EH (cell line): ENCODE results near the gene SH2D3C.
"Not testable (repeated sequence)": the region's sequence is repeated elsewhere in the genome, so short reads cannot be mapped to it uniquely, and the experiment has no call there.

ENCODE experiments used
- DNase-seq: peaks from one replicate; pipeline ENCODE4 v3.0.0-alpha.2; 2015; ENCODE audit warnings: low read depth

The SH2D3C gene

GRCh38 chr9:127785023-127785932, 6.8 kb upstream of the SH2D3C start:
- peak; percentile 78 for DNase-seq

- no peak for DNase-seq
Measured at GRCh38 chr9:127783111-127784008, 4.9 kb upstream of the SH2D3C start.

GRCh38 chr9:127781806-127782205, 3.3 kb upstream of the SH2D3C start:
- no peak for DNase-seq

- DNase-seq = not testable (repeated sequence)
Measured at GRCh38 chr9:127780909-127781308, 2.4 kb upstream of the SH2D3C start.

- no peak for DNase-seq
Measured at GRCh38 chr9:127780126-127780885, 1.8 kb upstream of the SH2D3C start.

- DNase-seq = no peak
Measured at GRCh38 chr9:127779136-127779981, 893 bp upstream of the SH2D3C start.

GRCh38 chr9:127777368-127777980, 992 bp downstream of the SH2D3C start:
- DNase-seq = no peak

- no peak for DNase-seq
Measured at GRCh38 chr9:127776924-127777289, 1.6 kb downstream of the SH2D3C start.

- DNase-seq = no peak
Measured at GRCh38 chr9:127776195-127776923, 2.1 kb downstream of the SH2D3C start.

- DNase-seq = no peak
Measured at GRCh38 chr9:127773981-127774380, 4.5 kb downstream of the SH2D3C start.

- DNase-seq = no peak
Measured at GRCh38 chr9:127773272-127773671, 5.2 kb downstream of the SH2D3C start.

GRCh38 chr9:127772603-127773002, 5.9 kb downstream of the SH2D3C start:
- DNase-seq = no peak

- DNase-seq = no peak
Measured at GRCh38 chr9:127771570-127772189, 6.8 kb downstream of the SH2D3C start.

- peak; percentile 99 for DNase-seq
Measured at GRCh38 chr9:127770905-127771569, 7.4 kb downstream of the SH2D3C start.

GRCh38 chr9:127770583-127770904, 7.9 kb downstream of the SH2D3C start:
- no peak for DNase-seq

- DNase-seq = no peak
Measured at GRCh38 chr9:127769929-127770582, 8.4 kb downstream of the SH2D3C start.

GRCh38 chr9:127769101-127769500, 9.4 kb downstream of the SH2D3C start:
- no peak for DNase-seq

- DNase-seq = no peak
Measured at GRCh38 chr9:127768698-127769097, 9.8 kb downstream of the SH2D3C start.

- peak; percentile 56 for DNase-seq
Measured at GRCh38 chr9:127767909-127768331, 10.5 kb downstream of the SH2D3C start.
